ACC112 (cell line): ENCODE data around the gene CCNDBP1.

ENCODE experiments used
- H2AFZ ChIP-seq: fragments of 200-600 bp; sonication (generic); one replicate; pipeline ENCODE4 v1.6.0; 2017; ENCODE audit warnings: antibody characterized with exemption, low read length; ENCODE audit not compliant: unreplicated experiment
- H3K27ac ChIP-seq: fragments of 200-600 bp; sonication (generic); 2 replicates; pipeline ENCODE4 v1.5.1; 2014; ENCODE audit warnings: low read depth, mild to moderate bottlenecking, antibody characterized with exemption, low read length, moderate library complexity
- H3K27me3 ChIP-seq: fragments of 200-600 bp; sonication (generic); 2 replicates; pipeline ENCODE4 v1.6.1; 2014; ENCODE audit warnings: mild to moderate bottlenecking, antibody characterized with exemption, low read length, moderate library complexity, mixed read lengths; ENCODE audit not compliant: insufficient read depth
- H3K36me3 ChIP-seq: fragments of 200-600 bp; sonication (generic); 2 replicates; pipeline ENCODE4 v1.6.1; 2016; ENCODE audit warnings: mild to moderate bottlenecking, antibody characterized with exemption, low read length, moderate library complexity, mixed read lengths; ENCODE audit not compliant: insufficient read depth
- H3K4me1 ChIP-seq: fragments of 200-600 bp; sonication (generic); one replicate; pipeline ENCODE4 v1.6.1; 2016; ENCODE audit warnings: low read length, mixed read lengths; ENCODE audit not compliant: insufficient read depth, unreplicated experiment, control insufficient read depth
- H3K4me3 ChIP-seq: fragments of 200-600 bp; sonication (generic); 2 replicates; pipeline ENCODE4 v1.5.1; 2014; ENCODE audit warnings: mild to moderate bottlenecking, low read depth, low read length
- H3K79me2 ChIP-seq: fragments of 200-600 bp; sonication (generic); one replicate; pipeline ENCODE4 v1.6.0; 2016; ENCODE audit warnings: low read length; ENCODE audit not compliant: control insufficient read depth, unreplicated experiment, insufficient read depth

The CCNDBP1 gene

DNA sequence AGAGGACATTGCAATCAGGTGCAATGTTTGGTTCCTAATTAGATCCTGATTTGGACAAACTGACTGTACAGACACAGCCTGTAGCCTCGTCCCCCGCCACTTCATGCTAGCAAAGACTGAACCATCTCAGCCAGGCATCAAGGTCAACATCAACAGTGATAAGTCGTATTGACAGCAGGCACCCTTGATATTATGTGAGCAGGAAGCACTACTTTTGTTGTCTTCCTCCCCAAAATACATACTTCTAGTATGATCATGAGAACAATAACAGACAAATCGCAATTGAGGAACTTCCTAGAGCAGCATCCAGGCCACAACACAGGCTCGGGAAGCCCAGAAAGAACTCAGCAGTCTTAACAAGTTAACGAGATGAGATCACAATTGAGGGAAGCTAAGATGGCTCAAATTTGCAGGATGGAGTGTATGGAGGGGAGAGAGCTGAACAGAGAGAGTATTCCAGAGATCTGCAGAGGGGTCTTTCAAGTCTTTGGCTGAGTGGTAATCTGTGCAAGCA, 61.1 kb downstream of the CCNDBP1 start:
- no peak overlapping the region for H3K27ac ChIP-seq
- peaks cover 51% of the 10 kb centered on the region for H3K27me3 ChIP-seq

More for the DNA sequence above, 61.1 kb downstream of the CCNDBP1 start:
- H3K4me3 ChIP-seq: no peak overlapping the region
- no peaks in the 10 kb centered on the region for H3K4me1 ChIP-seq
- H3K36me3 ChIP-seq: no peaks in the 10 kb centered on the region
- no peaks in the 10 kb centered on the region for H3K79me2 ChIP-seq
- no peak overlapping the region for H2AFZ ChIP-seq
